Esophagus muscularis mucosa (tissue), 3 donors: ENCODE results near the gene PTPN14.

Experiments
- POLR2A ChIP-seq: fragments of 450-650 bp; IDR thresholded peaks from one replicate; pipeline ENCODE4 v1.6.1; 2017; ENCODE audit warnings: antibody characterized with exemption, moderate library complexity, mild to moderate bottlenecking, low read depth
- POLR2AphosphoS5 ChIP-seq, 2 donors: sonication (generic); formaldehyde crosslinking; IDR thresholded peaks; one replicate each; pipeline ENCODE4 v1.6.1; 2017; ENCODE audit warnings: antibody characterized with exemption in 2 of 2
- TF ChIP-seq, protein P1 (sequence below), 3 experiments: fragments of 200-600 bp in 2 of 3; fragments of 450-650 bp in 1 of 3; sonication (generic) in 2 of 3; IDR thresholded peaks; one replicate each; pipeline ENCODE4 v1.5.1; 2017 to 2019; ENCODE audit warnings: antibody characterized with exemption in 3 of 3, mild to moderate bottlenecking in 2 of 3, moderate library complexity in 1 of 3

DNA sequence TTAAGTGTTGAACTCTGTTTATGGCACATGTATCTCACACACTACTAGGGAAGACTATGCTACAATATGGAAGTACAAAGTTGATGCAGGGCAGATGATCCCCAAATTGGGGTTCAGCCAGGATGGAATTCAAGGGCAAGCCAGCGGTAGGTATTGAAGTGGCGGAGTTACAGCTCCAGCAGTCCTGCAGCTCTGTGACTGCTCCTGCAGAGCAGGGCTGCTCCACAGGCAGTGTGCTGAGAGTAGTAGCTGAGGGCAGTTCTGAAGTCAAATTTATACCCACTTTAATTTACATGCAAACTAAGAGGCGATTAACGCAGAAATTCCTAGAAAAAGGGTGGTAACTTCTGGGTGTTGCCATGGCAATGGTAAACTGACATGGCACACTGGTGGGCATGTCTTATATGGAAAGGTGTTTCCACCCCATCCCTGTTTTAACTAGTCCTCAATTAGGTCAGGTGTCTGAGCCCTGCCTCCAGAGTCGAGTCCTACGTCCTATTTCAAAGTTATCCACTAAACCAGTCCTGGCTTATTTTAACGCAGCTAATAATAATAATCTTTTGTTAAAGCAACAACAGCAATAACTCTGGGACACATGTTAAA is 31.0 kb upstream of the PTPN14 start:
- TF ChIP-seq, protein P1, sequence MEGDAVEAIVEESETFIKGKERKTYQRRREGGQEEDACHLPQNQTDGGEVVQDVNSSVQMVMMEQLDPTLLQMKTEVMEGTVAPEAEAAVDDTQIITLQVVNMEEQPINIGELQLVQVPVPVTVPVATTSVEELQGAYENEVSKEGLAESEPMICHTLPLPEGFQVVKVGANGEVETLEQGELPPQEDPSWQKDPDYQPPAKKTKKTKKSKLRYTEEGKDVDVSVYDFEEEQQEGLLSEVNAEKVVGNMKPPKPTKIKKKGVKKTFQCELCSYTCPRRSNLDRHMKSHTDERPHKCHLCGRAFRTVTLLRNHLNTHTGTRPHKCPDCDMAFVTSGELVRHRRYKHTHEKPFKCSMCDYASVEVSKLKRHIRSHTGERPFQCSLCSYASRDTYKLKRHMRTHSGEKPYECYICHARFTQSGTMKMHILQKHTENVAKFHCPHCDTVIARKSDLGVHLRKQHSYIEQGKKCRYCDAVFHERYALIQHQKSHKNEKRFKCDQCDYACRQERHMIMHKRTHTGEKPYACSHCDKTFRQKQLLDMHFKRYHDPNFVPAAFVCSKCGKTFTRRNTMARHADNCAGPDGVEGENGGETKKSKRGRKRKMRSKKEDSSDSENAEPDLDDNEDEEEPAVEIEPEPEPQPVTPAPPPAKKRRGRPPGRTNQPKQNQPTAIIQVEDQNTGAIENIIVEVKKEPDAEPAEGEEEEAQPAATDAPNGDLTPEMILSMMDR (IDR thresholded peaks at IDR 0.05) = no peak
- TF ChIP-seq POLR2A (no peak), POLR2AphosphoS5 (IDR thresholded peaks at IDR 0.05) (no peak)
